CD14-positive monocyte (primary cell): ENCODE measurements around the gene FAM168A. TPM values are rescaled to one million over a fixed set of nuclear protein-coding genes. Genes with fewer than 3 reads are reported as not detected.

Experiments used
- DNase-seq, 3 donors: peaks; one replicate each; pipeline ENCODE4 v3.0.0-alpha.2; 2011 to 2022
- H2AFZ ChIP-seq: 2 replicates; pipeline ENCODE4 v1.6.0; 2012; ENCODE audit warnings: mild to moderate bottlenecking, low read depth, low read length, inconsistent platforms; ENCODE audit not compliant: insufficient read depth, poor library complexity, severe bottlenecking
- H3K27ac ChIP-seq, 2 donors: 1 replicate in 1 of 2; 2 replicates in 1 of 2; pipeline ENCODE4 v1.5.1; 2012 to 2013; ENCODE audit warnings: low read length in 2 of 2, control low read depth in 1 of 2, inconsistent platforms in 1 of 2, low read depth in 1 of 2, mild to moderate bottlenecking in 1 of 2
- H3K27me3 ChIP-seq, 2 donors: one replicate each; pipeline versions ENCODE4 v1.6.0 to v1.6.1; 2011 to 2013; ENCODE audit warnings: low read length in 2 of 2; ENCODE audit not compliant: control insufficient read depth in 2 of 2, insufficient read depth in 2 of 2
- H3K36me3 ChIP-seq, 2 donors: replicated peaks in 1 of 2; 1 replicate in 1 of 2; 2 replicates in 1 of 2; pipeline versions ENCODE4 v1.5.1 to v1.6.1; 2012 to 2013; ENCODE audit warnings: low read length in 2 of 2, control low read depth in 1 of 2, inconsistent platforms in 1 of 2, mild to moderate bottlenecking in 1 of 2; ENCODE audit not compliant: insufficient read depth in 2 of 2, control insufficient read depth in 1 of 2
- H3K4me1 ChIP-seq, 2 donors: 1 replicate in 1 of 2; 2 replicates in 1 of 2; pipeline versions ENCODE4 v1.5.1 to v1.6.1; 2012 to 2013; ENCODE audit warnings: low read length in 2 of 2, control low read depth in 1 of 2, inconsistent platforms in 1 of 2, mild to moderate bottlenecking in 1 of 2, moderate library complexity in 1 of 2; ENCODE audit not compliant: insufficient read depth in 2 of 2, control insufficient read depth in 1 of 2
- H3K4me2 ChIP-seq: replicated peaks from 2 replicates; pipeline ENCODE3; 2012; ENCODE audit warnings: low read length, moderate library complexity, mild to moderate bottlenecking; ENCODE audit not compliant: poor library complexity, severe bottlenecking; ENCODE audit errors: extremely low read depth
- H3K4me3 ChIP-seq, 3 experiments: fragments of 200-600 bp in 1 of 3; sonication (generic) in 1 of 3; replicated peaks in 1 of 3; 1 replicate in 2 of 3; 2 replicates in 1 of 3; pipeline ENCODE4 v1.5.1; 2011 to 2013; ENCODE audit warnings: low read length in 3 of 3, mild to moderate bottlenecking in 3 of 3, control low read depth in 2 of 3, low read depth in 2 of 3, inconsistent platforms in 1 of 3, moderate library complexity in 1 of 3
- H3K79me2 ChIP-seq: 2 replicates; pipeline ENCODE4 v1.6.0; 2012; ENCODE audit warnings: mild to moderate bottlenecking, control low read depth, inconsistent platforms, low read length, moderate library complexity; ENCODE audit not compliant: insufficient read depth
- H3K9ac ChIP-seq: 2 replicates; pipeline ENCODE4 v1.6.0; 2017; ENCODE audit warnings: low read length, mild to moderate bottlenecking; ENCODE audit not compliant: insufficient read depth, poor library complexity, severe bottlenecking
- H3K9me3 ChIP-seq, 2 donors: replicated peaks in 1 of 2; 1 replicate in 1 of 2; 2 replicates in 1 of 2; pipeline versions ENCODE4 v1.5.1 to v1.6.1; 2012 to 2013; ENCODE audit warnings: low read length in 2 of 2, control low read depth in 1 of 2; ENCODE audit not compliant: control insufficient read depth in 1 of 2, insufficient read depth in 1 of 2
- H4K20me1 ChIP-seq: 2 replicates; pipeline ENCODE4 v1.6.0; 2012; ENCODE audit warnings: mild to moderate bottlenecking, low read length, control low read depth, moderate library complexity; ENCODE audit not compliant: insufficient read depth
- H3K27ac Mint-ChIP-seq, 7 donors: one replicate each; pipeline ENCODE4 v1.8.0; 2020; ENCODE audit warnings: mild to moderate bottlenecking in 7 of 7, mixed read lengths in 7 of 7, moderate library complexity in 6 of 7, inconsistent platforms in 2 of 7
- H3K27me3 Mint-ChIP-seq, 3 donors: one replicate each; pipeline ENCODE4 v1.8.0; 2021 to 2022; ENCODE audit warnings: low read depth in 3 of 3, mild to moderate bottlenecking in 3 of 3, mixed read lengths in 3 of 3, moderate library complexity in 3 of 3, inconsistent platforms in 1 of 3
- H3K36me3 Mint-ChIP-seq, 2 donors: one replicate each; pipeline ENCODE4 v1.8.0; 2020; ENCODE audit warnings: mixed read lengths in 2 of 2, inconsistent platforms in 1 of 2, mild to moderate bottlenecking in 1 of 2
- H3K4me1 Mint-ChIP-seq: one replicate; pipeline ENCODE4 v1.8.0; 2020; ENCODE audit warnings: mild to moderate bottlenecking, mixed read lengths
- H3K4me3 Mint-ChIP-seq, 2 donors: one replicate each; pipeline ENCODE4 v1.8.0; 2020; ENCODE audit warnings: mild to moderate bottlenecking in 2 of 2, mixed read lengths in 2 of 2, moderate library complexity in 1 of 2
- H3K9me3 Mint-ChIP-seq, 7 donors: one replicate each; pipeline ENCODE4 v1.8.0; 2020 to 2022; ENCODE audit warnings: mixed read lengths in 7 of 7, mild to moderate bottlenecking in 6 of 7, moderate library complexity in 6 of 7, inconsistent platforms in 2 of 7
- CTCF ChIP-seq: fragments of 200-600 bp; IDR thresholded peaks from one replicate; pipeline ENCODE4 v1.8.0; 2022; ENCODE audit warnings: antibody characterized with exemption, mild to moderate bottlenecking
- WGBS: methylation state at CpG from one replicate; pipeline ENCODE4 v1.1.5; 2013; ENCODE audit warnings: missing lambda C conversion rate; ENCODE audit not compliant: insufficient coverage; 5-methylcytosine and 5-hydroxymethylcytosine counted together
- intact Hi-C, 2 donors: fragments of 100-400 bp; cut with micrococcal nuclease; formaldehyde crosslinking; loops; one replicate each; pipeline versions ENCODE4 v1.15.0 to v1.15.1; 2023
- polyA plus RNA-seq, 3 donors: library from polyadenylated mRNA; depleted of rRNA in 1 of 3; unstranded in 2 of 3; stranded (reverse) in 1 of 3; fragments of 300-500 nt in 2 of 3; fragments of >200 nt in 1 of 3; fragmentation: Illumina TruSeq in 2 of 3; gene quantifications; 1 replicate in 2 of 3; 2 replicates in 1 of 3; pipeline ENCODE4 v1.2.3, GENCODE V29; 2012 to 2021

Gene FAM168A
- polyA plus RNA-seq, 3 donors: 1.4 to 13.3 (median 2.1) TPM

GRCh38 chr11:73564903-73565302, 33.0 kb downstream of the FAM168A start:
- Mint-ChIP-seq H3K27me3 (no peaks in the 10 kb centered on the region), H3K4me1 (peaks cover 14% of the 10 kb centered on the region), H3K4me3 (no peak overlapping the region), H3K27ac (peak overlapping the region in 1 of 7 donors; percentile 48), H3K36me3 (peaks cover 15 to 19% of the 10 kb centered on the region in 2 donors), H3K9me3 (no peaks in the 10 kb centered on the region)
- Histone ChIP-seq H3K4me2 (no peak overlapping the region), H3K9me3 (no peaks in the 10 kb centered on the region), H3K9ac (no peak overlapping the region), H3K27me3 (no peaks in the 10 kb centered on the region), H3K4me1 (peaks cover 13 to 15% of the 10 kb centered on the region in 2 donors), H2AFZ (no peak overlapping the region), H3K36me3 (peaks cover 9 to 33% of the 10 kb centered on the region in 2 donors), H4K20me1 (peaks cover 15% of the 10 kb centered on the region), H3K27ac (no peak overlapping the region), H3K79me2 (peaks cover 8% of the 10 kb centered on the region), H3K4me3 (no peak overlapping the region)
- no peak for DNase-seq
- no CpG with 5 or more reads among the region's 2 CpGs for WGBS
- intact Hi-C loops: no loop called here
- TF ChIP-seq CTCF: no peak

- peaks cover 3 to 25% of the 10 kb centered on the region in 2 donors for H3K36me3 ChIP-seq
- H3K79me2 ChIP-seq: peaks cover 8% of the 10 kb centered on the region
- H3K4me3 Mint-ChIP-seq: no peak overlapping the region
- peaks cover 16% of the 10 kb centered on the region for H3K4me1 Mint-ChIP-seq
- H3K27me3 ChIP-seq: no peaks in the 10 kb centered on the region
- peaks cover 13 to 15% of the 10 kb centered on the region in 2 donors for H3K4me1 ChIP-seq
- no peaks in the 10 kb centered on the region for H3K9me3 ChIP-seq
- H3K36me3 Mint-ChIP-seq: peaks cover 14 to 16% of the 10 kb centered on the region in 2 donors
- no peak overlapping the region for H3K27ac Mint-ChIP-seq
- 100% methylated on average over 2 of the region's 2 CpGs for WGBS
- H3K9ac ChIP-seq: no peak overlapping the region
- no peak overlapping the region for H2AFZ ChIP-seq
- H3K4me2 ChIP-seq: no peak overlapping the region
- no peak overlapping the region for H3K27ac ChIP-seq
- no peak for DNase-seq
- no peaks in the 10 kb centered on the region for H3K9me3 Mint-ChIP-seq
- no peak for TF ChIP-seq CTCF
- intact Hi-C loops: no loop called here
- H3K4me3 ChIP-seq: no peak overlapping the region
- no peaks in the 10 kb centered on the region for H3K27me3 Mint-ChIP-seq
- H4K20me1 ChIP-seq: peaks cover 15% of the 10 kb centered on the region
Observed at GRCh38 chr11:73563539-73564200, 34.2 kb downstream of the FAM168A start.
